Neural crest cell (in vitro differentiated cells): ENCODE data around the gene SLC6A2. TPM values are rescaled to one million over a fixed set of nuclear protein-coding genes. Genes with fewer than 3 reads are reported as not detected.
"Not testable (repeated sequence)": the region's sequence is repeated elsewhere in the genome, so short reads cannot be mapped to it uniquely, and the experiment has no call there.

Experiments used
- DNase-seq: peaks from one replicate; pipeline ENCODE4 v3.0.0; 2021; ENCODE audit warnings: low read depth, mixed read lengths, low spot score
- H3K27ac Mint-ChIP-seq: one replicate; pipeline ENCODE4 v1.8.0; 2021; ENCODE audit warnings: mild to moderate bottlenecking, mixed read lengths; ENCODE audit not compliant: unreplicated experiment
- H3K27me3 Mint-ChIP-seq: 2 replicates; pipeline ENCODE4 v1.8.0; 2021; ENCODE audit warnings: low read depth, mild to moderate bottlenecking, mixed read lengths
- H3K36me3 Mint-ChIP-seq: 2 replicates; pipeline ENCODE4 v1.8.0; 2021; ENCODE audit warnings: low read depth, mild to moderate bottlenecking, mixed read lengths
- H3K4me1 Mint-ChIP-seq: 2 replicates; pipeline ENCODE4 v1.8.0; 2021; ENCODE audit warnings: mixed read lengths
- H3K4me3 Mint-ChIP-seq: one replicate; pipeline ENCODE4 v1.8.0; 2021; ENCODE audit warnings: mild to moderate bottlenecking, mixed read lengths
- H3K9me3 Mint-ChIP-seq: 2 replicates; pipeline ENCODE4 v1.8.0; 2021; ENCODE audit warnings: mixed read lengths
- CTCF ChIP-seq: fragments of 200-600 bp; sonication (generic); conservative IDR thresholded peaks from 2 replicates; pipeline ENCODE4 v1.5.0; 2021; ENCODE audit warnings: antibody characterized with exemption, mild to moderate bottlenecking
- total RNA-seq: library from RNA; stranded (reverse); gene quantifications from 2 replicates; pipeline ENCODE4 v1.2.1, GENCODE V29; 2021

The SLC6A2 gene
- total RNA-seq, 1 donor from 2014 or later = not detected

GRCh38 chr16:55737966-55738365 lies 82.2 kb downstream of the SLC6A2 start:
- Mint-ChIP-seq H3K9me3 (no peaks in the 10 kb centered on the region), H3K36me3 (no peaks in the 10 kb centered on the region), H3K4me3 (no peak overlapping the region), H3K4me1 (no peaks in the 10 kb centered on the region), H3K27ac (peak overlapping the region; percentile 24), H3K27me3 (peaks cover 38% of the 10 kb centered on the region)
- DNase-seq = no peak
- no peak for TF ChIP-seq CTCF

GRCh38 chr16:55746081-55746480 lies 90.3 kb downstream of the SLC6A2 start:
- Mint-ChIP-seq H3K9me3 (no peaks in the 10 kb centered on the region), H3K36me3 (no peaks in the 10 kb centered on the region), H3K4me1 (peaks cover 5% of the 10 kb centered on the region), H3K27ac (no peak overlapping the region), H3K4me3 (no peak overlapping the region), H3K27me3 (peaks cover 28% of the 10 kb centered on the region)
- no peak for TF ChIP-seq CTCF
- no peak for DNase-seq

DNA sequence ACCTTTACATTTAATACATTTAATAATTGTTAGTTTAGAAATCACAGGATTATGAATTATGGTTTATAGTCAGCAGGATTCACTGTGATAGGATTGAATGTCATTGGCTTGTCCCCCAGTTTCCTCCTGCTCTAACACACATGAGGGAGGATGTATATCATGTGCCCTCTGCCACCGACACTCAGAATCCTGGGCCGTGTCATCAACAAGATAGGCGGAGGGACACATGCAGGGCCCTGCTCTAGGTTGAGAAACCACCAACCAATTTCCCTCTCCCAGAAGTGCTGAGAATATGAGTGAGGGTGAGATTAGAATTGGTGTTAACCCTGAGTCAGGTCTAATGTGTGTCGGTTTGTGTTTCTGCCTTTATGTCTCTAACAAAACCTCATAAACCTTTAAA lies 92.0 kb downstream of the SLC6A2 start:
- no peak for DNase-seq
- no peaks in the 10 kb centered on the region for H3K9me3 Mint-ChIP-seq
- H3K4me3 Mint-ChIP-seq = no peak overlapping the region
- no peak for TF ChIP-seq CTCF
- H3K27me3 Mint-ChIP-seq = peaks cover 25% of the 10 kb centered on the region
- no peaks in the 10 kb centered on the region for H3K36me3 Mint-ChIP-seq
- H3K27ac Mint-ChIP-seq = no peak overlapping the region
- H3K4me1 Mint-ChIP-seq = peaks cover 9% of the 10 kb centered on the region

- peak overlapping the region; percentile 78 for H3K27ac Mint-ChIP-seq
- H3K9me3 Mint-ChIP-seq = not testable (repeated sequence)
These were observed 96.8 kb downstream of the SLC6A2 start for GRCh38 chr16:55752465-55753144.

DNA sequence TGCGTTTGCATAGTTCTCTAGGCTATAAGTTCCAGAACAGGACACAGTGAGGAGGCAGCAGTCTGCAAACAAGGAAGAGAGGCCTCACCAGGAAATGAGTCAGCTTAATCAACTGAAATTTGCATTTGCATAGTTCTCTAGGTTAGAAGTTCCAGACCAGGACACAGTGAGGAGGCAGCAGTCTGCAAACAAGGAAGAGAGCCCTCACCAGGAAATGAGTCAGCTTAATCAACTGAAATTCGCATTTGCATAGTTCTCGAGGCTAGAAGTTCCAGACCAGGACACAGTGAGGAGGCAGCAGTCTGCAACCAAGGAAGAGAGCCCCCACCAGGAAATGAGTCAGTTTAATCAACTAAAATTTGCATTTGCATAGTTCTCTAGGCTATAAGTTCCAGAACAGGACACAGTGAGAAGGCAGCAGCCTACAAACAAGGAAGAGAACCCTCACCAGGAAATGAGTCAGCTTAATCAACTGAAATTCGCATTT lies 97.4 kb downstream of the SLC6A2 start:
- H3K27me3 Mint-ChIP-seq, H3K4me3 Mint-ChIP-seq: not testable (repeated sequence)
- peak overlapping the region; percentile 96 for H3K27ac Mint-ChIP-seq

More at GRCh38 chr16:55752465-55753144, 96.8 kb downstream of the SLC6A2 start:
- not testable (repeated sequence) for H3K4me3 Mint-ChIP-seq, H3K36me3 Mint-ChIP-seq, DNase-seq, H3K27me3 Mint-ChIP-seq
- H3K4me1 Mint-ChIP-seq = peaks cover 11% of the 10 kb centered on the region

More for the DNA sequence above, 97.4 kb downstream of the SLC6A2 start:
- not testable (repeated sequence) for H3K36me3 Mint-ChIP-seq, DNase-seq, H3K9me3 Mint-ChIP-seq
- peaks cover 11% of the 10 kb centered on the region for H3K4me1 Mint-ChIP-seq

Other genes starting within 250 kb of the SLC6A2 start
- 138 and 153 TPM in 2 replicates for gene MMP2, start 176.8 kb upstream of the SLC6A2 start, total RNA-seq
- gene LPCAT2, start 146.9 kb upstream of the SLC6A2 start, total RNA-seq = 7.2 and 7.9 TPM in 2 replicates
- 0.23 TPM in 1 of 2 replicates, not detected in the other for gene CAPNS2, start 89.3 kb upstream of the SLC6A2 start, total RNA-seq
- gene CES1, start 177.1 kb downstream of the SLC6A2 start, total RNA-seq = 0.58 TPM in 1 of 2 replicates, not detected in the other
- not detected in 2 replicates for gene CES5A, start 219.4 kb downstream of the SLC6A2 start, total RNA-seq